ENCODE data around the gene UBC.
"Not testable (repeated sequence)": the region's sequence is repeated elsewhere in the genome, so short reads cannot be mapped to it uniquely, and the experiment has no call there.

The UBC gene

DNA sequence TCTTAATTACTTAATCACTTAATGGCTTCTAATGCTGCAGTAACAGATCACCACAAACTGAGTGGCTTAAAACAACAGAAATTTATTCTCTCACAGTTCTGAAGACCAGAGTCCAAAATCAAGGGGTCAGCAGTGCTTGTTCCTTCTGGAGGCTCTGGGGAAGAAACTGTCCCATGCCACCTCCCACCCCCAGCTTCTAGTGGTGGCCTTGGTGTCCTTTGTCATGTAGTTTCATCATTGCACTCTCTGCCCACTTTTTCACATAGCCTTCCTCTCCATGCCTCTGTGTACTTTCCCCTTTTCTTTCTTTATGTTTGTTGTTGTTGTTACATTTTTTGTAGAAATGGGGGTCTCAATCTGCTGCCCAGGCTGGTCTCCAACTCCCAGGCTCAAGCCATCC is 16.1 kb upstream of the UBC start:
- DNase-seq (ENCODE audit: low spot score) = no peak

DNA sequence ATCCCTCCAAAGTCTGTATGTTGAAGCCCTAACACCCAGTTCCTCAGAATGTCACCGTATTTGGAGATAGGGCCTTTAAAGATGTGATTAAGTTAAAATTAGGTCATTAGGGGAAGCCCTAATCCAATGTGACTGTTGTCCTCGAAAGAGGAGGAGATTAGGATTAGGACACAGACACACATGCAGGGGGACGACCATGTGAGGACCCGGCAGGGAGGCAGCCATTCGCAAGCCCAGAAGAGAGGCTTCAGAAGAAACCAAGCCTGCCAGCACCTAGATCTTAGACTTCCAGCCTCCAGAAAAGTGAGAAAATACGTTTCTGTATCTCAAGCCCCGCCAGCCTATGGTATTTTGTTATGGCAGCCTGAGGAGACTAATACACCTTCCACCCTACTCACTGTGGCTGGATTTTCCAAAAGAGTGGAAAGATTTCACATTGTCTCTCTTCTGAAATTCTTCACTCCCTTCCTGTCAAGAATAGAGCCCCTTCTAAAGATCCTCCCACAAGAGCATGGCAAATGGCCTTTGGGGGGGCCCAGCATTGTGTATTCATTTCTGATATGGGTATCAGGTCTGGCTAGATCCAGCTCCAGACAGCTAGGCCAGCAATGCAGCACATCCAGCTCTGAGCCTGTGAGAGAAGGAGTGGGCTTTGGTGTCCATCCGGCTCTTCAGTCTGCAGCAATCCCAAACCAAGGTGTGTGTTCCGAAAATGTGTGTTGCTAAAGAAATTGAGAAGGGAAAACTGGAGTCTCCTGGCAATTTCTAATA is 15.4 kb upstream of the UBC start:
- no peak for DNase-seq (ENCODE audit: low spot score)

- no peak for DNase-seq (ENCODE audit: low spot score)
Observed at GRCh38 chr12:124928912-124929530, 14.6 kb upstream of the UBC start.

- no peak for DNase-seq (ENCODE audit: low spot score)
Observed at GRCh38 chr12:124928095-124928911, 13.9 kb upstream of the UBC start.

DNA sequence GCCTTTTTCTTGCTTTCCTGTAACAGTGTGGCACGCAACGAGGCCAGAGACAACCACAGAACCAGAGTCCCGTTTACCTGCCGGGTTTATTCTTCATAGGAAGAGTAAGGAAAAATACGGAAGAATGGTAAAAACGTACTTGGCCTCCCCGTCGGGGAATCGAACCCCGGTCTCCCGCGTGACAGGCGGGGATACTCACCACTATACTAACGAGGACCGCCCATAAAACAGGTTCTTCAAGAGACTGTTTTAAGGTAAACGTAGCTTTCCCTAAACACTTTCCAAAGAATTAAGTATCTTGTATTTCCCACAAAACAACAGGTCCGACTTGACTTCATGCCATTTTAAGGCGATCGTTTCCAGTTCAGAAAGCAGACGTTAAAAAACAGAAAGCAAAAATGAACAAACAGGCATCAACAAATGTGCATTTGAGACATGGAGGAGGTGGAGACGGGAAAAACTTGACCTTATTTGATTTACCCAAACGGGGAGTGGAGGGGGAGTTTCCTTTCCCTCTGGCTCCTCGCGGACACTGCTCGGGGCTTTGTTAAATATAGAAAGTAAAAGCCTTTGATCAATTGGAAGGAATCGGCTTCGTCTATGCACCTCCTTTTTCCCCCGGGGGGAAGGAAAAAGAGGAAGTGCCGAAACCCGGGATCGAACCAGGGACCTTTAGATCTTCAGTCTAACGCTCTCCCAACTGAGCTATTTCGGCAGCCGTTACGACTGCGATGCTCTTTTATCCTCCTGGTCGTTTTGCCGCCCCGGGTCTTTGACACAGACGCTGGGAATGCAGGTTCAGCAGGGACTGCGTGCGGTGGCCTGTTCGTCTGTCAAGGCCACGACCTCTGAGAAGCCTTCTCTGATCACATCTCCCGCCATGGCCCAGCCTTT is 13.0 kb upstream of the UBC start:
- peak; percentile 95 for DNase-seq (ENCODE audit: low spot score)

DNA sequence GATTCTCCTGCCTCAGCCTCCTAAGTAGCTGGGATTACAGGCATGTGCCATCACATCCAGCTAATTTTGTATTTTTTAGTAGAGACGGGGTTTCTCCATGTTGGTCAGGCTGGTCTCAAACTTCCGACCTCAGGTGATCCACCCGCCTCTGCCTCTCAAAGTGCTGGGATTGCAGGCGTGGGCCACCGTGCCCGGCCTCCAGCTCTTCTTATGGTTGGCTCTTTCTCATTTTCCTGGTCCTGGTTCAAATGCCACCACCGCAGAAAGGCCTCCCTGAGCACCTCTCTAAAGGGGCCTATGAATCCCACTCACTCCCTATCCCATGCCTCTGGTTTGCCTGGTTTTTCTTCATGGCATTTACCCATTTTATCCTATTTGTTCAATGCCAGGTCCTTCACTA is 11.3 kb upstream of the UBC start:
- DNase-seq (ENCODE audit: low spot score) = not testable (repeated sequence)

- DNase-seq (ENCODE audit: low spot score) = no peak
Observed at GRCh38 chr12:124925117-124925516, 10.7 kb upstream of the UBC start.

GRCh38 chr12:124923905-124924734 is 9.7 kb upstream of the UBC start:
- no peak for DNase-seq (ENCODE audit: low spot score)

GRCh38 chr12:124921200-124922031 is 7.0 kb upstream of the UBC start:
- peak; percentile 96 for DNase-seq (ENCODE audit: low spot score)

GRCh38 chr12:124920353-124920935 is 6.0 kb upstream of the UBC start:
- no peak for DNase-seq (ENCODE audit: low spot score)

DNA sequence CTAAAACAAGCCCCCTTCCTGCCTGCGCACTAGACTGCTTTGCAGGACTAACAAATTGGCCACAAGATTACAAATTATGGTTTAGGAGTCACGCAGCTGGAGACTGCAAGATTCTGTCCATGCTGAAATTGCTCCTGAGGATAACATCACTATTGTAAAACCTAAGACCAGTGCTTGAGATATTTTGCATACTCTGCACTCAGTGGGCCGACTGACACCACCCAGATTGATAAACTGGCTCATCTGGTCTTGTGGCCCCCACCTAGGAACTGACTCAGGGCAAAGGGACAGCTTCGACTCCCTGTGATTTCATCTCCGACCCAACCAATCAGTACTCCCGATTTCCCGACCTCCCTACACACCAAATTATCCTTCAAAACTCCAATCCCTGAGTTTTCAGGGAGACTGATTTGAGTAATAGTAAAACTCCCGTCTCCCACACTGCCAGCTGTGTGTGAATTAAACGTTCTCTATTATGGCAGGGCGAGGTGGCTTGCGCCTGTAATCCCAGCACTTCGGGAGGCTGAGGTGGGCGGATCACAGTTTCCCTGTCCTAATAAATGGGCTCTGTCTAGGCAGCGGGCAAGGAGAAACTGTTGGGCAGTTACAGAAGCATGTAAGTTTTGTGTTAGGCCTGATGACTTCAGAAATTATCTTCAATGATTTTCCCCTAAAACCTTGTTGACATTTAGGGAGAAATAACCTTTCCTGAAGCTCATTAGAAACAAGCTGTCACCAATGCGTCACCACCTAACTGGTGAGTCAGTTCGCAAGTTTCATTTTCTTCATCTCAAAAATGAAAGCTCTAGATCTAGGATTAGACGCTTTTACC is 5.3 kb upstream of the UBC start:
- DNase-seq (ENCODE audit: low spot score) = peak; percentile 77

DNA sequence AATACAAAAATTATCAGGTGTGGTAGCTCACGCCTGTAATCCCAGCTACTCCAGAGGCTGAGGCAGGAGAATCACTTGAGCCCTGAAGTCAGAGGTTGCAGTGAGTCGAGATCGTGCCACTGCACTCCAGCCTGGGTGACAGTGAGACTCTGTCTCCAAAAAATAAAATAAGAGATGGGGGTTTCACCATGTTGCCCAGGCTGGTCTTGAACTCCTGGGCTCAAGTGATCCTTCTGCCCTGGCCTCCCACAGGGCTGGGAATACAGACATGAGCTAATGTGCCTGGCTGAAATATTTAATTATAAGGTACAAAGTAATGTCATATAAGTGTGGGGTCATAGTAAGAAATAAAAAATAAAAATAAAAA is 4.2 kb upstream of the UBC start:
- DNase-seq (ENCODE audit: low spot score) = not testable (repeated sequence)

DNA sequence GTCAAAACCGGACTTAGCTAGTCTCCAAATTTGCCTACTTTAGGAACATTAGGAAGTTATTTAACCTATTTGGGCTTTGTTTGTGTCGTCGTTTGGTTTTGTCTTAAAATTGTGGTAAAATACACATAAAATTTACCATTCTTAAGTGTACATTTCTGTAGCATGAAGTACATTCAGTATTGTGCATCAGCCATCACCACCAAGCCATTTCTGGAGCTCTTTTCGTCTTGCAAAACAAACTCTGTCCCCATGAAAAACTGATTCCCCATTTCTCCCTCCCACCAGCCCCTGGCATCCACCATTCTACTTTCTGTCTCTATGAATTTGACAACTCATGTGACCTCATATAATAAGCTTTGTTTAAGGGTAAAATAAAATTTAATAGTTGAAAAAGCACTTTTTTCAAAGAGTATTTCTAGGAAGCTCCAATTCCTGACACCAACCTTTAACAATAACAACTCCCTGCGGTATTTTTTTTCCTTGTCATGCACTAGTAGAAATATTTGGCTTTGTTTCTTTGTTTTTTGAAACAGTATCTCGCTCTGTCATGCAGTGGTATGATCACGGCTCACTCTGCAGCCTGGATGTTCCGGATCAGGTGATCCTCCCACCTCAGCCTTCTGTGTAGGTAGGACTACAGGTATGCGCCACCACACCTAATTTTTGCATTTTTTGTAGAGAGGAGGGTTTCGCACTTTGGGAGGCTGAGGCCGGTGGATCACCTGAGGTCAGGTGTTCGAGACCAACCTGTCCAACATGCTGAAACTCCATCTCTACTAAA is 3.6 kb upstream of the UBC start:
- no peak for DNase-seq (ENCODE audit: low spot score)

- DNase-seq (ENCODE audit: low spot score) = peak; percentile 98
Observed at GRCh38 chr12:124917135-124917840, 2.8 kb upstream of the UBC start.

- DNase-seq (ENCODE audit: low spot score) = peak; percentile 65
Observed at GRCh38 chr12:124916374-124917134, 2.1 kb upstream of the UBC start.
